MM.1S (cell line): ENCODE results near the gene SEC31B.

Experiments used
- CTCF ChIP-seq: fragments of 300-600 bp; sonication (generic); IDR thresholded peaks from 2 replicates; pipeline ENCODE4 v1.5.1; 2016; ENCODE audit warnings: antibody characterized with exemption, low read length, mixed read lengths
- EZH2 ChIP-seq: fragments of 300-600 bp; sonication (generic); optimal IDR thresholded peaks from 2 replicates; pipeline ENCODE3; 2017; ENCODE audit warnings: low read depth, mild to moderate bottlenecking, antibody characterized with exemption, low read length, mixed read lengths

- no peak for TF ChIP-seq CTCF
- TF ChIP-seq EZH2: no peak
These were observed 32.1 kb downstream of the SEC31B start for GRCh38 chr10:100487529-100487928.
